Measurements from ENCODE around the gene ERC2.

The ERC2 gene

DNA sequence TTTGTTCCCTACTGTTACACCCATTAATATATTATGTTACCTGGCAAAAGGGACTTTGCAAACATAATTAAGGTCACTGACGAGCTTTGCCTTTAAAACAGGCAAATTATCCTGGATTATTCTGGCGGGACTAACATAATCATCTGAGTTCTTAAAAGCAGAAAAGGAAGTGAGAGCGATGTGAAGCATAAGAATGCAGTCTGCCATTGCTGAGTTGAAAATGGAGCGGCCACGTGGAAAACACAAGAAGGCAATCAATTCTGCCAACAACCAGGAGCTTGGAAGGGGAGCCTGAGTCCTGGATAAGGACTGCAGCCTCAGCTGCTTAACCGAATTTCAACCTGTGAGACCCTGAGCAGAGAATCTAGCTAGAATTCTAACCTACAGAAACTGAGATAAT lies 653.0 kb downstream of the ERC2 start:
- DNase-seq (no peak), ATAC-seq (no peak)
- Mint-ChIP-seq H3K27ac (no peak overlapping the region), H3K4me1 (no peaks in the 10 kb centered on the region), H3K4me3 (no peak overlapping the region), H3K9me3 (no peaks in the 10 kb centered on the region), H3K36me3 (ENCODE audit: low read depth) (no peaks in the 10 kb centered on the region), H3K27me3 (peaks cover 2% of the 10 kb centered on the region)

- no peak overlapping the region for H3K27ac Mint-ChIP-seq
- H3K9me3 Mint-ChIP-seq, result no peaks in the 10 kb centered on the region
- H3K4me1 Mint-ChIP-seq, result no peaks in the 10 kb centered on the region
- DNase-seq (no peak), ATAC-seq (no peak)
- no peaks in the 10 kb centered on the region for H3K36me3 Mint-ChIP-seq (ENCODE audit: low read depth)
- H3K27me3 Mint-ChIP-seq, result peaks cover 2% of the 10 kb centered on the region
- no peak overlapping the region for H3K4me3 Mint-ChIP-seq
These were observed 654.8 kb downstream of the ERC2 start for GRCh38 chr3:55813268-55814097.

DNA sequence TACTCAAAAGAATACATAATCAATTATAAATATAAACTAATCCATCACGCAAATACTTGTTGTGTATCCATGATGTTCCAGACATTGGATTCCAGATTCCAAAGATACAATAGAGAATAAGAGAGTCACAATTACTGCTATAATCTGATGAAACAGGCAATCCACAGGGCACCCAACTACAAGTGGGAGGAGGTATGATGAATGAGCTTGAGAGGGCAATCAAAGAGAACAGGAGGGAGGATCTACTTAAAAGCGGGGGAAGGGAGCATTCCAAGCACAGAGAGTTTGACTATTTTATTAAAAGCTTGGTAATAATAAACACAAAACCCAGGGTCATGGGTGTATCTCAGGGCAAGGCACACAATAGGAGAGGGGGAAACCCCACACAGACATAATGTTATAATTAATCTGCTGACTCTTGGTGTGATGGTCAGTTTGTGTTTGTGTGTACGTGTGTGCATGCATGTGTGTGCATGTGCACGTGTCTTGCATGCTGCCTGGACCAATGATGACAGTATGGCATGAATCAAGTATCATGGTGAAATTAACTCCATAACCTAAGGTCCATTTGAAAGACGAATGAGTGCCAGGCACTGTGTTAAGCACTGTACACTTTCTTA lies 655.8 kb downstream of the ERC2 start:
- H3K4me3 Mint-ChIP-seq, result no peak overlapping the region
- no peaks in the 10 kb centered on the region for H3K4me1 Mint-ChIP-seq
- ATAC-seq (no peak), DNase-seq (no peak)
- H3K27ac Mint-ChIP-seq, result no peak overlapping the region
- H3K27me3 Mint-ChIP-seq, result peaks cover 2% of the 10 kb centered on the region
- H3K36me3 Mint-ChIP-seq (ENCODE audit: low read depth), result no peaks in the 10 kb centered on the region
- no peaks in the 10 kb centered on the region for H3K9me3 Mint-ChIP-seq

GRCh38 chr3:55807210-55807609 lies 661.1 kb downstream of the ERC2 start:
- Mint-ChIP-seq H3K27ac (no peak overlapping the region), H3K36me3 (ENCODE audit: low read depth) (no peaks in the 10 kb centered on the region), H3K9me3 (peaks cover 7% of the 10 kb centered on the region), H3K4me3 (no peak overlapping the region), H3K4me1 (no peaks in the 10 kb centered on the region), H3K27me3 (no peaks in the 10 kb centered on the region)
- ATAC-seq (no peak), DNase-seq (no peak)

DNA sequence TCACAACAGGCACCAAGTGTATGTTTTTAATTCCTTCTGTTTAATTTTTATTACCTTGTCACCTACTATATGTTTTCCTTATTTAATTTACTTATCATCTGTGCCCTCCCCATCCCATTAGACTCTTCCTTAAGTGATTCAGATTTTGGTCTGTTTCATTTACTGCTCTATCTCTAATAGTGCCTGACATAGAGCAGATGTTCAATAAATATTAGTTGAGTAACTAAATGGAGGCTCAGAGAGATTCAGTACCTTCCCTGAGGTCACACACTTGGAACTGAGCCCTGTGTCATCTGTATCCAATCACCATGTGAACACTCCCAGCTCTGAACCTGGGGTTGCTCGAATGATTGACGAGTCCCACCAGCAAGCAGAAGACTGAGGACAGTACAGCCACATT lies 663.1 kb downstream of the ERC2 start:
- DNase-seq (no peak), ATAC-seq (no peak)
- Mint-ChIP-seq H3K4me3 (no peak overlapping the region), H3K27ac (no peak overlapping the region), H3K4me1 (no peaks in the 10 kb centered on the region), H3K36me3 (ENCODE audit: low read depth) (no peaks in the 10 kb centered on the region), H3K9me3 (peaks cover 7% of the 10 kb centered on the region), H3K27me3 (no peaks in the 10 kb centered on the region)

GRCh38 chr3:55804170-55805095 lies 663.8 kb downstream of the ERC2 start:
- no peak for DNase-seq
- H3K27ac Mint-ChIP-seq, result no peak overlapping the region
- no peaks in the 10 kb centered on the region for H3K27me3 Mint-ChIP-seq

GRCh38 chr3:55802816-55803215 lies 665.5 kb downstream of the ERC2 start:
- no peaks in the 10 kb centered on the region for H3K36me3 Mint-ChIP-seq (ENCODE audit: low read depth)
- H3K4me1 Mint-ChIP-seq, result no peaks in the 10 kb centered on the region
- peaks cover 14% of the 10 kb centered on the region for H3K9me3 Mint-ChIP-seq
- DNase-seq, result no peak
- no peak for ATAC-seq
- no peaks in the 10 kb centered on the region for H3K27me3 Mint-ChIP-seq
- no peak overlapping the region for H3K4me3 Mint-ChIP-seq
- H3K27ac Mint-ChIP-seq, result no peak overlapping the region

More at GRCh38 chr3:55804170-55805095, 663.8 kb downstream of the ERC2 start:
- peaks cover 11% of the 10 kb centered on the region for H3K9me3 Mint-ChIP-seq
- H3K4me1 Mint-ChIP-seq, result no peaks in the 10 kb centered on the region
- H3K4me3 Mint-ChIP-seq, result no peak overlapping the region
- H3K36me3 Mint-ChIP-seq (ENCODE audit: low read depth), result no peaks in the 10 kb centered on the region
- ATAC-seq, result no peak

GRCh38 chr3:55801676-55802075 lies 666.6 kb downstream of the ERC2 start:
- H3K9me3 Mint-ChIP-seq, result peaks cover 16% of the 10 kb centered on the region
- no peaks in the 10 kb centered on the region for H3K4me1 Mint-ChIP-seq
- no peaks in the 10 kb centered on the region for H3K27me3 Mint-ChIP-seq
- no peak overlapping the region for H3K4me3 Mint-ChIP-seq
- DNase-seq (no peak), ATAC-seq (no peak)
- no peak overlapping the region for H3K27ac Mint-ChIP-seq
- H3K36me3 Mint-ChIP-seq (ENCODE audit: low read depth), result no peaks in the 10 kb centered on the region

- no peak overlapping the region for H3K27ac Mint-ChIP-seq
- H3K9me3 Mint-ChIP-seq, result peaks cover 16% of the 10 kb centered on the region
These were observed 667.2 kb downstream of the ERC2 start for GRCh38 chr3:55801068-55801467.

DNA sequence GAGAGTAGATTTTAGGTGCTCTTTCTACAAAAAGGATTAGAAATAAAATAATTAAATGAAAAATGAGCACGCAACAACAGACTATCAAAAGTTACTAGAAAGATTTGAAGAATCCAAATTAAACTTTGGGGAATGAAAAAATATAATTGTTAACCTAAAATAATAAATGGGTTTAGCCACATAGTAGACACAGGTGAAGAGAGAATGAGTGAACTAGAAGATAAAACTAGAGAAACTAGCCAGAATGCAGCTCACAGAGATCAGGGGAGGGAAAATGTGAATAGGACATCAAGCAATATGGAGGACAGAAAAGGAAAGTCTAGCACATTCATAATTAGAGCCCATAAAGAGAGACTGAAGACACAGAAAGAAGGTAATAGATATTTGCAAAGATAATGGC lies 670.5 kb downstream of the ERC2 start:
- Mint-ChIP-seq H3K27ac (no peak overlapping the region), H3K27me3 (peaks cover 2% of the 10 kb centered on the region), H3K4me3 (no peak overlapping the region), H3K36me3 (ENCODE audit: low read depth) (no peaks in the 10 kb centered on the region), H3K9me3 (peaks cover 9% of the 10 kb centered on the region), H3K4me1 (no peaks in the 10 kb centered on the region)
- no peak for DNase-seq
- ATAC-seq, result no peak

More at GRCh38 chr3:55801068-55801467, 667.2 kb downstream of the ERC2 start:
- ATAC-seq (no peak), DNase-seq (no peak)
- Mint-ChIP-seq H3K27me3 (no peaks in the 10 kb centered on the region), H3K4me3 (no peak overlapping the region), H3K36me3 (ENCODE audit: low read depth) (no peaks in the 10 kb centered on the region), H3K4me1 (no peaks in the 10 kb centered on the region)

DNA sequence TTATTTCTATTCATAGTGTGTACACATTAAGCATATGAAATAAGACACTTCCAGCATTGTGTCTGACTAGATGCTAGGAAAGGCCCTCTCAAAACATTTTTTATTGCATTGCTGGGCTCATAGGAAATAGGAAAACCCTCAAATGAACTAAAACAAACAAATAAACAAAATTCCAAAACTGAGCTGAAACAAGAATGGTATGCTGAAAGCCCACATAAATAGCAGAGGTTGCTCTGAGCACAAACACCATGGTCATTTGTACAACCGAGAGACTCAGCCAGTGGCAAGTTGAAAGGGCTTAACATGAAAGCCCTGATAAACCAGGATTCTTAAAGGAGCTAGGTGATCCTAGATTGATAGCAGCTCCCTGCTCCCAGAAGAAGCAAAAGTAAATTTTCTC lies 671.2 kb downstream of the ERC2 start:
- H3K4me3 Mint-ChIP-seq, result no peak overlapping the region
- H3K27ac Mint-ChIP-seq, result no peak overlapping the region
- H3K36me3 Mint-ChIP-seq (ENCODE audit: low read depth), result no peaks in the 10 kb centered on the region
- ATAC-seq (no peak), DNase-seq (no peak)
- peaks cover 2% of the 10 kb centered on the region for H3K27me3 Mint-ChIP-seq
- no peaks in the 10 kb centered on the region for H3K4me1 Mint-ChIP-seq
- H3K9me3 Mint-ChIP-seq, result peaks cover 9% of the 10 kb centered on the region

GRCh38 chr3:55796533-55796932 lies 671.7 kb downstream of the ERC2 start:
- Mint-ChIP-seq H3K27ac (no peak overlapping the region), H3K9me3 (peaks cover 9% of the 10 kb centered on the region), H3K4me3 (no peak overlapping the region), H3K27me3 (peaks cover 2% of the 10 kb centered on the region), H3K36me3 (ENCODE audit: low read depth) (no peaks in the 10 kb centered on the region), H3K4me1 (no peaks in the 10 kb centered on the region)
- DNase-seq, result no peak
- no peak for ATAC-seq

DNA sequence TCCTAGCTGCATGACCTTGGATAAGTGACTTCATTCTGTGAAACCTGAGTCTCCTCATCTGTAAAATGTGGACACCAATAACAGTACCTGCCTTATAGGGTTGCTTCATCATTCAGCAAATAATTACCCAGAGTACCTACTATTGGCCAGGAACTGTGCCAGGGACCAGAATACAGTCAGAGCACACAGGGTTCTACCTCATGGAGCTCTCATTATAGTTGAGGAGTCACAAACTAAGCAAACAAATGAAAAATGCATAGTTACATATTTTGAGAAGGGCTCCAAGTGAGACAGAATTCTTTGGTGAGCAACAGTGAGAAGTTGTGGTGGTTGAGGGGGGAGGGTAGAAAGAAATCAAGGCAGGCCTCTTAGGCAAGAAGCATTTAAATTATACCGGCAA lies 672.5 kb downstream of the ERC2 start:
- Mint-ChIP-seq H3K27me3 (peaks cover 2% of the 10 kb centered on the region), H3K4me1 (no peaks in the 10 kb centered on the region), H3K36me3 (ENCODE audit: low read depth) (no peaks in the 10 kb centered on the region), H3K27ac (no peak overlapping the region), H3K9me3 (peaks cover 9% of the 10 kb centered on the region), H3K4me3 (no peak overlapping the region)
- ATAC-seq (no peak), DNase-seq (no peak)

DNA sequence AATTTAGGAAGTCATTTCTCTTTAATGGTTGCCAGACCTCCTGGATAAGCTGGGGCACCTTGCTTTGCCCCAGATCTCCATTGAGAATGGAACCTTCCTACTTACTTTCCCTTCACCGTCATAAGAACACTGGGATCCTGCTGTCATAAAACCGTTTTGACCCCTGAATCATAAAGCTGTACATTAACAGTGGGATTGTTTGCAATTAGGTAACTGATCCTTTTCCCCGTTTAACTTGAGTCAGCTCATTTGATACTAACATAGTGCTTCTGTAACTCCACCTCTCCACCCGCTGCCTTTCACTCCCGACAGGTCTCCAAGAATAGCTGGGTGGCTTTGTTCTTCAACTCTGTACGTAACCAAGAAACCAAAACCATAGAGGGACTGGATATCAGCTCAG lies 673.0 kb downstream of the ERC2 start:
- DNase-seq, result no peak
- no peaks in the 10 kb centered on the region for H3K36me3 Mint-ChIP-seq (ENCODE audit: low read depth)
- no peak overlapping the region for H3K4me3 Mint-ChIP-seq
- no peak for ATAC-seq
- no peak overlapping the region for H3K27ac Mint-ChIP-seq
- H3K9me3 Mint-ChIP-seq, result peaks cover 9% of the 10 kb centered on the region
- no peaks in the 10 kb centered on the region for H3K4me1 Mint-ChIP-seq
- H3K27me3 Mint-ChIP-seq, result peaks cover 2% of the 10 kb centered on the region

All from activated naive CD8-positive, alpha-beta T cell treated with anti-CD3 and anti-CD28 coated beads, Interleukin-2, amount 50 U/mL, for 24 hours (primary cell).